ENCODE data around the gene FGF12.

DNA sequence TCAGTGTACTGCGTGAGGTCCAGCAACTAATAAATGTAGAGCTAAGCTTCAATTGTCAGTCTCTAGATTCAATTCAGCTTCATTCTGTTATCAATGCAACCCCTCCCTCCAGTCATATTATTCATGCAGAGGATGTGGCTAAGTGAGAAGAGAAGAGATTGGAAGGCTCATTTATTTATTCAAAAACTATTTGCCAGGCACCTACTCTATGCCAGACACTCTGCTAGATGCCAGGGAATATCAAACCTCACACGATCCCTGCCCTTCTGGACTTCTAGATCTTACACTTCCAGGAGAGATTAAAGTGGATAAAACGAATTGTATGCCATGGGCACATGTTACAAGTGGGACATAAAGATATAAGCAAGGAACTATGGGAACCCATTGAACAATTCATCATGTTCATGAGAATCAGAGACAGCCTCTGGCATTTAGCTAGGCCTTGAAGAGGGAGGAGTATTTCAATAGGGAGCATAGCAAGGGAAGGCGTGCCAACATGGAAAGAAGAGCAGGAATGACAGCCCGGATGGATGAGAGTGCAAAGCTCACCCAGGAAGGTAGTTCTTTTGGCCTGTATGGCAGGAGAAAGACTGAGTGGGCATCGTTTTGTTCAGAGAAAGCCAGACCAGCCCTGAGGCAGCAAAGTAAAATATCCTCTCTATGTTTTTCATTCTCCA, 75.4 kb downstream of the FGF12 start:
- TF ChIP-seq EZH2phosphoT487 (IDR thresholded peaks at IDR 0.05; ENCODE audit: insufficient read depth, low read depth) (no peak), EZH2 (IDR thresholded peaks at IDR 0.05; ENCODE audit: insufficient read depth, poor library complexity, severe bottlenecking) (no peak)
